BLaER1 treated with 17β-estradiol and CSF1 and Interleukin-3, amounts not matched to agents 10 nM and 100 nM (cell line): ENCODE data around the gene ACKR4.

Experiments used
- H3K27ac ChIP-seq, 11 experiments: shearing (Covaris generic); formaldehyde crosslinking; 2 replicates each; pipeline ENCODE4 v1.8.1; 2022
- H3K27me3 ChIP-seq, 11 experiments: shearing (Covaris generic); formaldehyde crosslinking; 2 replicates each; pipeline ENCODE4 v1.8.1; 2022
- H3K36me3 ChIP-seq, 11 experiments: shearing (Covaris generic); formaldehyde crosslinking; 2 replicates each; pipeline ENCODE4 v1.8.1; 2022
- H3K4me1 ChIP-seq, 10 experiments: shearing (Covaris generic); formaldehyde crosslinking; 2 replicates each; pipeline ENCODE4 v1.8.1; 2022
- H3K4me2 ChIP-seq, 11 experiments: shearing (Covaris generic); formaldehyde crosslinking; 2 replicates each; pipeline ENCODE4 v1.8.1; 2022
- H3K4me3 ChIP-seq, 10 experiments: shearing (Covaris generic); formaldehyde crosslinking; 2 replicates each; pipeline ENCODE4 v1.8.1; 2022
- H3K9ac ChIP-seq, 11 experiments: shearing (Covaris generic); formaldehyde crosslinking; 2 replicates each; pipeline ENCODE4 v1.8.1; 2022
- H3K9me3 ChIP-seq, 11 experiments: shearing (Covaris generic); formaldehyde crosslinking; replicated peaks in 1 of 11; 2 replicates each; pipeline ENCODE4 v1.8.1; 2022
- H4K20me1 ChIP-seq, 11 experiments: shearing (Covaris generic); formaldehyde crosslinking; 2 replicates each; pipeline ENCODE4 v1.8.1; 2022
- Cebpa-rat ChIP-seq, 11 experiments: shearing (Covaris generic); IDR thresholded peaks; 2 replicates each; pipeline ENCODE4 v1.8.1; 2022

ACKR4 gene

GRCh38 chr3:132623646-132624045 is 26.6 kb downstream of the ACKR4 start:
- no peak for TF ChIP-seq Cebpa-rat (IDR thresholded peaks at IDR 0.05)
- Histone ChIP-seq H3K4me3 (no peak overlapping the region), H3K4me1 (peaks cover 4 to 31% (median 11%) of the 10 kb centered on the region in 10 experiments; a peak in 16 of 20 replicates), H3K27me3 (no peaks in the 10 kb centered on the region), H4K20me1 (no peaks in the 10 kb centered on the region), H3K36me3 (peaks cover 5 to 46% (median 32%) of the 10 kb centered on the region in 11 experiments; a peak in 21 of 22 replicates), H3K27ac (no peak overlapping the region), H3K9me3 (no peaks in the 10 kb centered on the region; a peak in 1 of 22 replicates), H3K9ac (no peak overlapping the region), H3K4me2 (no peak overlapping the region)

GRCh38 chr3:132624790-132625189 is 27.7 kb downstream of the ACKR4 start:
- Histone ChIP-seq H3K9me3 (no peaks in the 10 kb centered on the region; a peak in 1 of 22 replicates), H3K4me2 (no peak overlapping the region), H4K20me1 (no peaks in the 10 kb centered on the region), H3K27ac (no peak overlapping the region), H3K36me3 (peaks cover 5 to 46% (median 33%) of the 10 kb centered on the region in 11 experiments; a peak in 21 of 22 replicates), H3K9ac (no peak overlapping the region), H3K4me3 (no peak overlapping the region), H3K27me3 (no peaks in the 10 kb centered on the region), H3K4me1 (peaks cover 4 to 35% (median 11%) of the 10 kb centered on the region in 10 experiments; a peak in 16 of 20 replicates)
- no peak for TF ChIP-seq Cebpa-rat (IDR thresholded peaks at IDR 0.05)

GRCh38 chr3:132625613-132626012 is 28.5 kb downstream of the ACKR4 start:
- H3K36me3 ChIP-seq = peaks cover 5 to 45% (median 28%) of the 10 kb centered on the region in 11 experiments; a peak in 21 of 22 replicates
- no peak overlapping the region for H3K9ac ChIP-seq
- H3K4me1 ChIP-seq = peaks cover 4 to 42% (median 11%) of the 10 kb centered on the region in 10 experiments; a peak in 16 of 20 replicates
- no peaks in the 10 kb centered on the region for H4K20me1 ChIP-seq
- no peaks in the 10 kb centered on the region; a peak in 1 of 22 replicates for H3K9me3 ChIP-seq
- H3K27ac ChIP-seq = peak overlapping the region in 1 of 11 experiments; percentile 6; a peak in 1 of 22 replicates
- no peak for TF ChIP-seq Cebpa-rat (IDR thresholded peaks at IDR 0.05)
- no peak overlapping the region for H3K4me3 ChIP-seq
- 0 out of 22 replicates have a peak overlapping the region, but pooled peaks of 1 of the 11 experiments have one; percentile 9 for H3K4me2 ChIP-seq
- H3K27me3 ChIP-seq = no peaks in the 10 kb centered on the region

GRCh38 chr3:132626955-132627354 is 29.9 kb downstream of the ACKR4 start:
- Histone ChIP-seq H3K4me3 (no peak overlapping the region), H3K27me3 (no peaks in the 10 kb centered on the region), H3K4me2 (no peak overlapping the region), H3K9me3 (no peaks in the 10 kb centered on the region), H3K36me3 (peaks cover 5 to 37% (median 28%) of the 10 kb centered on the region in 11 experiments; a peak in 21 of 22 replicates), H3K9ac (no peak overlapping the region), H3K4me1 (peaks cover 3 to 36% (median 10%) of the 10 kb centered on the region in 10 experiments; a peak in 16 of 20 replicates), H3K27ac (no peak overlapping the region; a peak in 1 of 22 replicates), H4K20me1 (no peaks in the 10 kb centered on the region)
- no peak for TF ChIP-seq Cebpa-rat (IDR thresholded peaks at IDR 0.05)

- Histone ChIP-seq H3K4me2 (no peak overlapping the region), H4K20me1 (no peaks in the 10 kb centered on the region), H3K4me1 (peaks cover 0 to 26% (median 0%) of the 10 kb centered on the region in 10 experiments; a peak in 7 of 20 replicates), H3K4me3 (no peak overlapping the region), H3K9ac (no peak overlapping the region), H3K27ac (no peak overlapping the region), H3K36me3 (peaks cover 5 to 37% (median 28%) of the 10 kb centered on the region in 11 experiments; a peak in 21 of 22 replicates), H3K9me3 (no peaks in the 10 kb centered on the region), H3K27me3 (no peaks in the 10 kb centered on the region)
- TF ChIP-seq Cebpa-rat (IDR thresholded peaks at IDR 0.05) = no peak
Measured at GRCh38 chr3:132628157-132628556, 31.1 kb downstream of the ACKR4 start.

GRCh38 chr3:132629928-132630327 is 32.9 kb downstream of the ACKR4 start:
- no peak overlapping the region for H3K4me3 ChIP-seq
- H3K4me1 ChIP-seq = peaks cover 0 to 23% (median 0%) of the 10 kb centered on the region in 10 experiments; a peak in 6 of 20 replicates
- H3K9me3 ChIP-seq = no peaks in the 10 kb centered on the region
- TF ChIP-seq Cebpa-rat (IDR thresholded peaks at IDR 0.05) = no peak
- H3K4me2 ChIP-seq = peak overlapping the region in 2 of 11 experiments; percentile 8 to 25; a peak in 2 of 22 replicates
- H4K20me1 ChIP-seq = no peaks in the 10 kb centered on the region
- H3K36me3 ChIP-seq = peaks cover 5 to 34% (median 24%) of the 10 kb centered on the region in 11 experiments; a peak in 21 of 22 replicates
- no peak overlapping the region for H3K27ac ChIP-seq
- no peak overlapping the region for H3K9ac ChIP-seq
- H3K27me3 ChIP-seq = no peaks in the 10 kb centered on the region

- Histone ChIP-seq H3K27ac (no peak overlapping the region), H3K36me3 (peaks cover 5 to 37% (median 28%) of the 10 kb centered on the region in 11 experiments; a peak in 21 of 22 replicates), H3K27me3 (no peaks in the 10 kb centered on the region), H3K4me1 (peaks cover 0 to 17% (median 0%) of the 10 kb centered on the region in 10 experiments; a peak in 6 of 20 replicates), H3K9me3 (no peaks in the 10 kb centered on the region), H3K9ac (no peak overlapping the region), H3K4me2 (no peak overlapping the region), H3K4me3 (no peak overlapping the region), H4K20me1 (no peaks in the 10 kb centered on the region)
- no peak for TF ChIP-seq Cebpa-rat (IDR thresholded peaks at IDR 0.05)
Measured at GRCh38 chr3:132630612-132631011, 33.5 kb downstream of the ACKR4 start.

- no peak overlapping the region for H3K4me2 ChIP-seq
- H3K4me1 ChIP-seq = peaks cover 0 to 4% (median 0%) of the 10 kb centered on the region in 10 experiments; a peak in 6 of 20 replicates
- TF ChIP-seq Cebpa-rat (IDR thresholded peaks at IDR 0.05) = no peak
- H3K9ac ChIP-seq = no peak overlapping the region
- H3K27me3 ChIP-seq = no peaks in the 10 kb centered on the region
- H3K27ac ChIP-seq = no peak overlapping the region
- no peaks in the 10 kb centered on the region for H3K9me3 ChIP-seq
- peaks cover 5 to 39% (median 20%) of the 10 kb centered on the region in 11 experiments; a peak in 19 of 22 replicates for H3K36me3 ChIP-seq
- H4K20me1 ChIP-seq = no peaks in the 10 kb centered on the region
- no peak overlapping the region for H3K4me3 ChIP-seq
Measured at GRCh38 chr3:132635052-132635451, 38.0 kb downstream of the ACKR4 start.

- Histone ChIP-seq H3K4me3 (no peak overlapping the region), H3K4me1 (peaks cover 0 to 6% (median 0%) of the 10 kb centered on the region in 10 experiments; a peak in 3 of 20 replicates), H3K9ac (no peak overlapping the region), H3K9me3 (no peaks in the 10 kb centered on the region), H3K27ac (no peak overlapping the region), H3K36me3 (peaks cover 5 to 50% (median 22%) of the 10 kb centered on the region in 11 experiments; a peak in 18 of 22 replicates), H4K20me1 (no peaks in the 10 kb centered on the region), H3K4me2 (no peak overlapping the region), H3K27me3 (no peaks in the 10 kb centered on the region)
- TF ChIP-seq Cebpa-rat (IDR thresholded peaks at IDR 0.05) = no peak
Measured at GRCh38 chr3:132637590-132637989, 40.5 kb downstream of the ACKR4 start.
